H9 (cell line): ENCODE measurements around the gene MIGA2. TPM values are rescaled to one million over a fixed set of nuclear protein-coding genes. Genes with fewer than 3 reads are reported as not detected.

Source experiments
- DNase-seq: peaks from one replicate; pipeline ENCODE4 v3.0.0-alpha.2; 2017
- H2AFZ ChIP-seq: one replicate; pipeline ENCODE4 v1.6.1; 2013; ENCODE audit warnings: mild to moderate bottlenecking, low read length, control low read depth, moderate library complexity
- H2AK5ac ChIP-seq: 2 replicates; pipeline ENCODE4 v1.6.1; 2013; ENCODE audit warnings: low read length, control low read depth, mixed read lengths; ENCODE audit not compliant: insufficient read length
- H2BK120ac ChIP-seq: one replicate; pipeline ENCODE4 v1.6.1; 2013; ENCODE audit warnings: low read depth, mild to moderate bottlenecking, low read length, control low read depth, inconsistent platforms; ENCODE audit not compliant: poor library complexity, severe bottlenecking
- H2BK12ac ChIP-seq: 2 replicates; pipeline ENCODE4 v1.6.1; 2013; ENCODE audit warnings: low read length, control low read depth, mixed read lengths, low read depth; ENCODE audit not compliant: insufficient read length
- H2BK15ac ChIP-seq: 2 replicates; pipeline ENCODE4 v1.6.1; 2013; ENCODE audit warnings: low read depth, low read length, control low read depth
- H2BK20ac ChIP-seq: one replicate; pipeline ENCODE4 v1.6.1; 2013; ENCODE audit warnings: low read depth, mild to moderate bottlenecking, low read length, control low read depth, inconsistent platforms; ENCODE audit not compliant: poor library complexity, severe bottlenecking
- H2BK5ac ChIP-seq: 2 replicates; pipeline ENCODE4 v1.6.1; 2013; ENCODE audit warnings: low read length, control low read depth, mixed read lengths; ENCODE audit not compliant: insufficient read length
- H3K14ac ChIP-seq: 2 replicates; pipeline ENCODE4 v1.6.1; 2013; ENCODE audit warnings: low read length, control low read depth; ENCODE audit not compliant: insufficient read depth
- H3K18ac ChIP-seq: 2 replicates; pipeline ENCODE4 v1.6.1; 2013; ENCODE audit warnings: low read depth, mild to moderate bottlenecking, mixed read lengths, low read length, control low read depth; ENCODE audit not compliant: insufficient read length
- H3K23ac ChIP-seq: 2 replicates; pipeline ENCODE4 v1.6.1; 2013; ENCODE audit warnings: low read length, control low read depth, mixed read lengths, low read depth; ENCODE audit not compliant: insufficient read length
- H3K23me2 ChIP-seq: 2 replicates; pipeline ENCODE4 v1.6.1; 2013; ENCODE audit warnings: low read depth, mild to moderate bottlenecking, mixed read lengths, low read length, control low read depth; ENCODE audit not compliant: insufficient read length, poor library complexity, severe bottlenecking
- H3K27ac ChIP-seq: 2 replicates; pipeline ENCODE4 v1.5.1; 2013; ENCODE audit warnings: low read length, control low read depth, mixed read lengths, low read depth; ENCODE audit not compliant: insufficient read length
- H3K27me3 ChIP-seq: 2 replicates; pipeline ENCODE4 v1.6.1; 2013; ENCODE audit warnings: low read length, control low read depth, inconsistent platforms; ENCODE audit not compliant: insufficient read depth
- H3K4ac ChIP-seq: 2 replicates; pipeline ENCODE4 v1.6.1; 2013; ENCODE audit warnings: low read depth, mild to moderate bottlenecking, control low read depth, inconsistent platforms, low read length, moderate library complexity
- H3K4me1 ChIP-seq: 2 replicates; pipeline ENCODE4 v1.6.1; 2013; ENCODE audit warnings: low read length, control low read depth, inconsistent platforms; ENCODE audit not compliant: insufficient read depth
- H3K4me2 ChIP-seq: 2 replicates; pipeline ENCODE4 v1.6.1; 2013; ENCODE audit warnings: low read length, control low read depth, mixed read lengths; ENCODE audit not compliant: insufficient read length, insufficient read depth
- H3K56ac ChIP-seq: 2 replicates; pipeline ENCODE4 v1.6.1; 2013; ENCODE audit warnings: low read depth, mild to moderate bottlenecking, mixed read lengths, low read length, control low read depth; ENCODE audit not compliant: insufficient read length
- H3K79me1 ChIP-seq: 2 replicates; pipeline ENCODE4 v1.6.1; 2013; ENCODE audit warnings: low read depth, mild to moderate bottlenecking, moderate library complexity, low read length, control low read depth, inconsistent platforms; ENCODE audit not compliant: insufficient read depth, poor library complexity, severe bottlenecking
- H3K79me2 ChIP-seq: 2 replicates; pipeline ENCODE4 v1.6.1; 2013; ENCODE audit warnings: low read length, control low read depth, inconsistent platforms; ENCODE audit not compliant: insufficient read depth
- H3K9ac ChIP-seq: 2 replicates; pipeline ENCODE4 v1.6.1; 2013; ENCODE audit warnings: low read length, control low read depth, mixed read lengths; ENCODE audit not compliant: insufficient read length; ENCODE audit errors: extremely low read depth
- H3K9me3 ChIP-seq: one replicate; pipeline ENCODE4 v1.6.1; 2013; ENCODE audit warnings: low read depth, low read length, inconsistent platforms; ENCODE audit not compliant: control insufficient read depth
- H3T11ph ChIP-seq: one replicate; pipeline ENCODE4 v1.6.1; 2013; ENCODE audit warnings: mild to moderate bottlenecking, low read length, control low read depth, inconsistent platforms
- H4K20me1 ChIP-seq: one replicate; pipeline ENCODE4 v1.6.1; 2013; ENCODE audit not compliant: control insufficient read depth, insufficient read length, insufficient read depth
- H4K5ac ChIP-seq: 2 replicates; pipeline ENCODE4 v1.6.1; 2013; ENCODE audit warnings: low read depth, mild to moderate bottlenecking, mixed read lengths, low read length, control low read depth; ENCODE audit not compliant: insufficient read length
- H4K8ac ChIP-seq: replicated peaks from 2 replicates; pipeline ENCODE4 v1.6.1; 2013; ENCODE audit warnings: low read length, control low read depth, mixed read lengths, low read depth; ENCODE audit not compliant: insufficient read length
- H4K91ac ChIP-seq: 2 replicates; pipeline ENCODE4 v1.6.1; 2013; ENCODE audit warnings: low read depth, mild to moderate bottlenecking, moderate library complexity, mixed read lengths, low read length, control low read depth; ENCODE audit not compliant: insufficient read length
- H3K27ac Mint-ChIP-seq, 3 experiments: 2 replicates in 2 of 3; 3 replicates in 1 of 3; pipeline ENCODE4 v1.8.0; 2020 to 2021; ENCODE audit warnings: mixed read lengths in 3 of 3, mild to moderate bottlenecking in 1 of 3, moderate library complexity in 1 of 3
- H3K27me3 Mint-ChIP-seq: 2 replicates; pipeline ENCODE4 v1.8.0; 2021; ENCODE audit warnings: low read depth, mild to moderate bottlenecking, moderate library complexity, mixed read lengths
- H3K36me3 Mint-ChIP-seq, 3 experiments: 2 replicates in 2 of 3; 3 replicates in 1 of 3; pipeline ENCODE4 v1.8.0; 2020 to 2021; ENCODE audit warnings: low read depth in 3 of 3, mixed read lengths in 3 of 3; ENCODE audit not compliant: insufficient read depth in 1 of 3
- H3K4me1 Mint-ChIP-seq, 2 experiments: 2 replicates each; pipeline ENCODE4 v1.8.0; 2020; ENCODE audit warnings: mixed read lengths in 2 of 2
- H3K4me3 Mint-ChIP-seq, 2 experiments: 2 replicates in 1 of 2; 3 replicates in 1 of 2; pipeline ENCODE4 v1.8.0; 2020 to 2021; ENCODE audit warnings: mild to moderate bottlenecking in 2 of 2, mixed read lengths in 2 of 2, moderate library complexity in 1 of 2
- H3K9me3 Mint-ChIP-seq, 2 experiments: 2 replicates in 1 of 2; 3 replicates in 1 of 2; pipeline ENCODE4 v1.8.0; 2020; ENCODE audit warnings: mild to moderate bottlenecking in 2 of 2, mixed read lengths in 2 of 2, moderate library complexity in 1 of 2
- CTCF ChIP-seq: fragments of 200-600 bp; sonication (generic); conservative IDR thresholded peaks from 3 replicates; pipeline ENCODE4 v1.8.0; 2021; ENCODE audit warnings: antibody characterized with exemption, mild to moderate bottlenecking
- WGBS: extraction: QIAGEN DNeasy Blood & Tissue Kit; methylation state at CpG from one replicate; pipeline ENCODE4 v1.1.7; 2013; ENCODE audit warnings: missing lambda C conversion rate, low lambda C conversion rate, mixed read lengths; ENCODE audit not compliant: insufficient read length; ENCODE audit errors: extremely low coverage; 5-methylcytosine and 5-hydroxymethylcytosine counted together
- total RNA-seq: library from RNA; stranded (reverse); gene quantifications from 2 replicates; pipeline ENCODE4 v1.2.1, GENCODE V29; 2021

Gene MIGA2
- total RNA-seq, 1 experiment from 2014 or later, result 37.8 TPM

GRCh38 chr9:128992995-128993394 lies 43.4 kb upstream of the MIGA2 start:
- Histone ChIP-seq H3K23me2 (no peaks in the 10 kb centered on the region), H3K27me3 (no peaks in the 10 kb centered on the region), H2BK15ac (no peak overlapping the region), H3K14ac (no peak overlapping the region), H4K5ac (no peak overlapping the region), H3K9ac (no peak overlapping the region), H3K27ac (no peak overlapping the region), H3K79me2 (no peaks in the 10 kb centered on the region), H3K79me1 (no peaks in the 10 kb centered on the region), H3K4ac (no peak overlapping the region), H4K8ac (peak overlapping the region; percentile 70), H2AK5ac (no peak overlapping the region), H2BK20ac (no peak overlapping the region), H2BK120ac (no peak overlapping the region), H2AFZ (no peak overlapping the region), H3K56ac (peak overlapping the region; percentile 44), H3K4me1 (no peaks in the 10 kb centered on the region), H3K23ac (no peak overlapping the region), H3T11ph (no peak overlapping the region), H3K4me2 (no peak overlapping the region), H4K91ac (no peak overlapping the region), H3K18ac (no peak overlapping the region), H2BK12ac (no peak overlapping the region), H3K9me3 (no peaks in the 10 kb centered on the region), H4K20me1 (no peaks in the 10 kb centered on the region), H2BK5ac (no peak overlapping the region)
- Mint-ChIP-seq H3K27me3 (no peaks in the 10 kb centered on the region), H3K36me3 (peaks cover 54 to 75% (median 64%) of the 10 kb centered on the region in 3 experiments; a peak in 6 of 7 replicates), H3K9me3 (no peaks in the 10 kb centered on the region), H3K4me1 (no peaks in the 10 kb centered on the region), H3K27ac (no peak overlapping the region; a peak in 2 of 7 replicates), H3K4me3 (no peak overlapping the region)
- WGBS, result no CpG with 5 or more reads among the region's 7 CpGs
- TF ChIP-seq CTCF, result peak; percentile 53
- DNase-seq, result peak; percentile 52
